H9 (cell line): ENCODE data around the gene RPL23. TPM values are rescaled to one million over a fixed set of nuclear protein-coding genes. Genes with fewer than 3 reads are reported as not detected.

Experiments used
- DNase-seq: peaks from one replicate; pipeline ENCODE4 v3.0.0-alpha.2; 2017
- H2AFZ ChIP-seq: one replicate; pipeline ENCODE4 v1.6.1; 2013; ENCODE audit warnings: mild to moderate bottlenecking, low read length, control low read depth, moderate library complexity
- H2AK5ac ChIP-seq: 2 replicates; pipeline ENCODE4 v1.6.1; 2013; ENCODE audit warnings: low read length, control low read depth, mixed read lengths; ENCODE audit not compliant: insufficient read length
- H2BK120ac ChIP-seq: one replicate; pipeline ENCODE4 v1.6.1; 2013; ENCODE audit warnings: low read depth, mild to moderate bottlenecking, low read length, control low read depth, inconsistent platforms; ENCODE audit not compliant: poor library complexity, severe bottlenecking
- H2BK12ac ChIP-seq: 2 replicates; pipeline ENCODE4 v1.6.1; 2013; ENCODE audit warnings: low read length, control low read depth, mixed read lengths, low read depth; ENCODE audit not compliant: insufficient read length
- H2BK15ac ChIP-seq: 2 replicates; pipeline ENCODE4 v1.6.1; 2013; ENCODE audit warnings: low read depth, low read length, control low read depth
- H2BK20ac ChIP-seq: one replicate; pipeline ENCODE4 v1.6.1; 2013; ENCODE audit warnings: low read depth, mild to moderate bottlenecking, low read length, control low read depth, inconsistent platforms; ENCODE audit not compliant: poor library complexity, severe bottlenecking
- H2BK5ac ChIP-seq: 2 replicates; pipeline ENCODE4 v1.6.1; 2013; ENCODE audit warnings: low read length, control low read depth, mixed read lengths; ENCODE audit not compliant: insufficient read length
- H3K14ac ChIP-seq: 2 replicates; pipeline ENCODE4 v1.6.1; 2013; ENCODE audit warnings: low read length, control low read depth; ENCODE audit not compliant: insufficient read depth
- H3K18ac ChIP-seq: 2 replicates; pipeline ENCODE4 v1.6.1; 2013; ENCODE audit warnings: low read depth, mild to moderate bottlenecking, mixed read lengths, low read length, control low read depth; ENCODE audit not compliant: insufficient read length
- H3K23ac ChIP-seq: 2 replicates; pipeline ENCODE4 v1.6.1; 2013; ENCODE audit warnings: low read length, control low read depth, mixed read lengths, low read depth; ENCODE audit not compliant: insufficient read length
- H3K23me2 ChIP-seq: 2 replicates; pipeline ENCODE4 v1.6.1; 2013; ENCODE audit warnings: low read depth, mild to moderate bottlenecking, mixed read lengths, low read length, control low read depth; ENCODE audit not compliant: insufficient read length, poor library complexity, severe bottlenecking
- H3K27ac ChIP-seq: 2 replicates; pipeline ENCODE4 v1.5.1; 2013; ENCODE audit warnings: low read length, control low read depth, mixed read lengths, low read depth; ENCODE audit not compliant: insufficient read length
- H3K27me3 ChIP-seq: 2 replicates; pipeline ENCODE4 v1.6.1; 2013; ENCODE audit warnings: low read length, control low read depth, inconsistent platforms; ENCODE audit not compliant: insufficient read depth
- H3K4ac ChIP-seq: 2 replicates; pipeline ENCODE4 v1.6.1; 2013; ENCODE audit warnings: low read depth, mild to moderate bottlenecking, control low read depth, inconsistent platforms, low read length, moderate library complexity
- H3K4me1 ChIP-seq: 2 replicates; pipeline ENCODE4 v1.6.1; 2013; ENCODE audit warnings: low read length, control low read depth, inconsistent platforms; ENCODE audit not compliant: insufficient read depth
- H3K4me2 ChIP-seq: 2 replicates; pipeline ENCODE4 v1.6.1; 2013; ENCODE audit warnings: low read length, control low read depth, mixed read lengths; ENCODE audit not compliant: insufficient read length, insufficient read depth
- H3K56ac ChIP-seq: 2 replicates; pipeline ENCODE4 v1.6.1; 2013; ENCODE audit warnings: low read depth, mild to moderate bottlenecking, mixed read lengths, low read length, control low read depth; ENCODE audit not compliant: insufficient read length
- H3K79me1 ChIP-seq: 2 replicates; pipeline ENCODE4 v1.6.1; 2013; ENCODE audit warnings: low read depth, mild to moderate bottlenecking, moderate library complexity, low read length, control low read depth, inconsistent platforms; ENCODE audit not compliant: insufficient read depth, poor library complexity, severe bottlenecking
- H3K79me2 ChIP-seq: 2 replicates; pipeline ENCODE4 v1.6.1; 2013; ENCODE audit warnings: low read length, control low read depth, inconsistent platforms; ENCODE audit not compliant: insufficient read depth
- H3K9ac ChIP-seq: 2 replicates; pipeline ENCODE4 v1.6.1; 2013; ENCODE audit warnings: low read length, control low read depth, mixed read lengths; ENCODE audit not compliant: insufficient read length; ENCODE audit errors: extremely low read depth
- H3K9me3 ChIP-seq: one replicate; pipeline ENCODE4 v1.6.1; 2013; ENCODE audit warnings: low read depth, low read length, inconsistent platforms; ENCODE audit not compliant: control insufficient read depth
- H3T11ph ChIP-seq: one replicate; pipeline ENCODE4 v1.6.1; 2013; ENCODE audit warnings: mild to moderate bottlenecking, low read length, control low read depth, inconsistent platforms
- H4K20me1 ChIP-seq: one replicate; pipeline ENCODE4 v1.6.1; 2013; ENCODE audit not compliant: control insufficient read depth, insufficient read length, insufficient read depth
- H4K5ac ChIP-seq: 2 replicates; pipeline ENCODE4 v1.6.1; 2013; ENCODE audit warnings: low read depth, mild to moderate bottlenecking, mixed read lengths, low read length, control low read depth; ENCODE audit not compliant: insufficient read length
- H4K8ac ChIP-seq: replicated peaks from 2 replicates; pipeline ENCODE4 v1.6.1; 2013; ENCODE audit warnings: low read length, control low read depth, mixed read lengths, low read depth; ENCODE audit not compliant: insufficient read length
- H4K91ac ChIP-seq: 2 replicates; pipeline ENCODE4 v1.6.1; 2013; ENCODE audit warnings: low read depth, mild to moderate bottlenecking, moderate library complexity, mixed read lengths, low read length, control low read depth; ENCODE audit not compliant: insufficient read length
- H3K27ac Mint-ChIP-seq, 3 experiments: 2 replicates in 2 of 3; 3 replicates in 1 of 3; pipeline ENCODE4 v1.8.0; 2020 to 2021; ENCODE audit warnings: mixed read lengths in 3 of 3, mild to moderate bottlenecking in 1 of 3, moderate library complexity in 1 of 3
- H3K27me3 Mint-ChIP-seq: 2 replicates; pipeline ENCODE4 v1.8.0; 2021; ENCODE audit warnings: low read depth, mild to moderate bottlenecking, moderate library complexity, mixed read lengths
- H3K36me3 Mint-ChIP-seq, 3 experiments: 2 replicates in 2 of 3; 3 replicates in 1 of 3; pipeline ENCODE4 v1.8.0; 2020 to 2021; ENCODE audit warnings: low read depth in 3 of 3, mixed read lengths in 3 of 3; ENCODE audit not compliant: insufficient read depth in 1 of 3
- H3K4me1 Mint-ChIP-seq, 2 experiments: 2 replicates each; pipeline ENCODE4 v1.8.0; 2020; ENCODE audit warnings: mixed read lengths in 2 of 2
- H3K4me3 Mint-ChIP-seq, 2 experiments: 2 replicates in 1 of 2; 3 replicates in 1 of 2; pipeline ENCODE4 v1.8.0; 2020 to 2021; ENCODE audit warnings: mild to moderate bottlenecking in 2 of 2, mixed read lengths in 2 of 2, moderate library complexity in 1 of 2
- H3K9me3 Mint-ChIP-seq, 2 experiments: 2 replicates in 1 of 2; 3 replicates in 1 of 2; pipeline ENCODE4 v1.8.0; 2020; ENCODE audit warnings: mild to moderate bottlenecking in 2 of 2, mixed read lengths in 2 of 2, moderate library complexity in 1 of 2
- WGBS: extraction: QIAGEN DNeasy Blood & Tissue Kit; methylation state at CpG from one replicate; pipeline ENCODE4 v1.1.7; 2013; ENCODE audit warnings: missing lambda C conversion rate, low lambda C conversion rate, mixed read lengths; ENCODE audit not compliant: insufficient read length; ENCODE audit errors: extremely low coverage; 5-methylcytosine and 5-hydroxymethylcytosine counted together
- total RNA-seq: library from RNA; stranded (reverse); gene quantifications from 2 replicates; pipeline ENCODE4 v1.2.1, GENCODE V29; 2021
- TF ChIP-seq, protein P1 (sequence below): fragments of 200-600 bp; sonication (generic); conservative IDR thresholded peaks from 3 replicates; pipeline ENCODE4 v1.8.0; 2021; ENCODE audit warnings: antibody characterized with exemption, mild to moderate bottlenecking

The RPL23 gene
- total RNA-seq, 1 experiment from 2014 or later, result 2,084 TPM

DNA sequence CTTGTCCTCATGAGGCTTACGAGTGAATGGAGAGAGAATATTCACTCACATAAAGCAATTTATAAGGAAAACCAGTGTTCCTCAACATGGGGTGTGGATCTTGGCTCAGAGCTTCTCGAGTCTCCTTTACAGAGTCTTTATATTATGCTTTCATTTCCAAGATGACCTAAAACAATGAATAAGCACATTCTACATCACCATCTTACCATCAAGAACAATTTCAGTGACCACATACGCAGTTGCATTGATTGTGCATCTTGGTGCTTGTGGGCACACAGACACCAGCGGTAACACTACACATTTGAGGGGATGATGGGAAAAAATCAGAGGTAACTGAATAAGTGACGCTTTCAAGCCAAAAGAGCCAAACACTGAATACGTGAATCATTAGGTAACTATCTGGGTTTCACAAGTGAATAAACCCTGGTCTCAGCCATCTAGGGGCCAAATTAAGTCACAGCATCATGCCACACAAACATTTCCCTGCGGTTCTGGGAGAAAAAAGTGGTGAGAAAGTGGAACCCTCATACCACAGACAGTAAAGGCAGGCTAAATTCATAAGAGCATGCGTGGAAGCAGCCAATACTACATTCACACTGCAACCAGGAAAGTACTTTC is 37.8 kb downstream of the RPL23 start:
- Histone ChIP-seq H3K4me2 (no peak overlapping the region), H3K9me3 (no peaks in the 10 kb centered on the region), H2AK5ac (no peak overlapping the region), H3K18ac (no peak overlapping the region), H2BK120ac (no peak overlapping the region), H2BK12ac (no peak overlapping the region), H3K79me2 (no peaks in the 10 kb centered on the region), H4K8ac (no peak overlapping the region), H3K4ac (no peak overlapping the region), H4K20me1 (no peaks in the 10 kb centered on the region), H3K23me2 (no peaks in the 10 kb centered on the region), H3K9ac (no peak overlapping the region), H2AFZ (no peak overlapping the region), H4K5ac (no peak overlapping the region), H2BK5ac (no peak overlapping the region), H3K27ac (no peak overlapping the region), H3K56ac (no peak overlapping the region), H3K23ac (no peak overlapping the region), H3T11ph (no peak overlapping the region), H3K79me1 (no peaks in the 10 kb centered on the region), H4K91ac (no peak overlapping the region), H2BK20ac (no peak overlapping the region), H3K27me3 (no peaks in the 10 kb centered on the region), H3K4me1 (no peaks in the 10 kb centered on the region), H3K14ac (no peak overlapping the region), H2BK15ac (no peak overlapping the region)
- TF ChIP-seq, protein P1, sequence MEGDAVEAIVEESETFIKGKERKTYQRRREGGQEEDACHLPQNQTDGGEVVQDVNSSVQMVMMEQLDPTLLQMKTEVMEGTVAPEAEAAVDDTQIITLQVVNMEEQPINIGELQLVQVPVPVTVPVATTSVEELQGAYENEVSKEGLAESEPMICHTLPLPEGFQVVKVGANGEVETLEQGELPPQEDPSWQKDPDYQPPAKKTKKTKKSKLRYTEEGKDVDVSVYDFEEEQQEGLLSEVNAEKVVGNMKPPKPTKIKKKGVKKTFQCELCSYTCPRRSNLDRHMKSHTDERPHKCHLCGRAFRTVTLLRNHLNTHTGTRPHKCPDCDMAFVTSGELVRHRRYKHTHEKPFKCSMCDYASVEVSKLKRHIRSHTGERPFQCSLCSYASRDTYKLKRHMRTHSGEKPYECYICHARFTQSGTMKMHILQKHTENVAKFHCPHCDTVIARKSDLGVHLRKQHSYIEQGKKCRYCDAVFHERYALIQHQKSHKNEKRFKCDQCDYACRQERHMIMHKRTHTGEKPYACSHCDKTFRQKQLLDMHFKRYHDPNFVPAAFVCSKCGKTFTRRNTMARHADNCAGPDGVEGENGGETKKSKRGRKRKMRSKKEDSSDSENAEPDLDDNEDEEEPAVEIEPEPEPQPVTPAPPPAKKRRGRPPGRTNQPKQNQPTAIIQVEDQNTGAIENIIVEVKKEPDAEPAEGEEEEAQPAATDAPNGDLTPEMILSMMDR, result peak; percentile 40; the same call in 2 of the 3 replicates
- H3K27me3 Mint-ChIP-seq, result no peaks in the 10 kb centered on the region
- H3K4me1 Mint-ChIP-seq, result no peaks in the 10 kb centered on the region
- no peak for DNase-seq
- no peaks in the 10 kb centered on the region for H3K9me3 Mint-ChIP-seq
- H3K36me3 Mint-ChIP-seq, result peaks cover 13 to 50% (median 29%) of the 10 kb centered on the region in 3 experiments
- WGBS, result no CpG with 5 or more reads among the region's 8 CpGs
- no peak overlapping the region for H3K4me3 Mint-ChIP-seq
- peak overlapping the region in 1 of 3 experiments; percentile 68; a peak in 1 of 7 replicates for H3K27ac Mint-ChIP-seq
